KOPT-K1 (cell line): ENCODE measurements around the gene CA10.

Experiments used
- H3K27ac ChIP-seq: fragments of 200-600 bp; sonication (generic); 2 replicates; pipeline ENCODE4 v1.5.1; 2016; ENCODE audit warnings: antibody characterized with exemption, mild to moderate bottlenecking, low read depth, low read length; ENCODE audit not compliant: poor library complexity, severe bottlenecking
- H3K36me3 ChIP-seq: fragments of 200-600 bp; sonication (generic); 2 replicates; pipeline ENCODE4 v1.5.1; 2017; ENCODE audit warnings: antibody characterized with exemption, mild to moderate bottlenecking, low read length, moderate library complexity; ENCODE audit not compliant: insufficient read depth
- H3K9me3 ChIP-seq: fragments of 200-600 bp; sonication (generic); 2 replicates; pipeline ENCODE4 v1.5.1; 2017; ENCODE audit warnings: antibody characterized with exemption, low read length, mild to moderate bottlenecking; ENCODE audit not compliant: insufficient read depth, poor library complexity, severe bottlenecking

CA10 gene

GRCh38 chr17:51857052-51857597 lies 301.4 kb downstream of the CA10 start:
- Histone ChIP-seq H3K36me3 (no peaks in the 10 kb centered on the region), H3K9me3 (no peaks in the 10 kb centered on the region), H3K27ac (no peak overlapping the region)

- H3K9me3 ChIP-seq: no peaks in the 10 kb centered on the region
- H3K36me3 ChIP-seq: no peaks in the 10 kb centered on the region
- no peak overlapping the region for H3K27ac ChIP-seq
Measured at GRCh38 chr17:51855806-51856205, 302.7 kb downstream of the CA10 start.

DNA sequence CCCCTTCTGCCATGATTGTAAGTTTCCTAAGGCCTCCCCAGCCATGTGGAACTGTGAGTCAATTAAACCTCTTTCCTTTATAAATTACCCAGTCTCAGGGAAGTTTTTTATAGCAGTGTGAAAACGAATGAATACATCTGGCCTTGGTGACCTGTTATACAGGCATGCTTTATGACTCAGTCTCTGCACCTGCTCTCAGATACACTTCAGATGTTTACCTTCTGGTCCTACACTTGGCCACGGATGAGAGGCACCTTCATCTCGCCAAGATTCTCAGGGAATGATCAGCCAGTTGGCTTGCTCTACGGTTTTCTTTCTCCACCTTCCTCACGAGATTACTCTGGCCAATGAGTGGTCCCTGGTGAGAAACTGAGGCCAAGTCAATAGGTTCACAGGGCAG lies 304.7 kb downstream of the CA10 start:
- Histone ChIP-seq H3K36me3 (no peaks in the 10 kb centered on the region), H3K27ac (no peak overlapping the region), H3K9me3 (no peaks in the 10 kb centered on the region)

DNA sequence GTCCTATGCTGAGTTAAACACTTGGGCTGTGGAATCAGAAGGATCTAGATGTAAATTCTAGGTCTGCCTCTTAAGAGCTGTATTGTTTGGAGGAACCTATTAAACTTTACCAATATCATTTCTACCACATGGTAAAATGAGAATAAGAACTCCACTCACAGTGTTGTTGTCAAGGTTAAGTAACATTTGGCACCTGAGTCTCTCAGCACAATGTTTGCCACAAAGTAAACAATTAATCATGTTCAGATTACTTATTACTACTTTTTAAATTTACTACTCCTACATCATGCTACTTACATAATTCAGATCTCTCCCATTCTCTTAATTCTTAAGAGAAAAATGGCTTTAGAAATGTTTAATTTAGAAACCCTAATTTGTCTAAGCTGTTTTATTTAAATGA lies 305.9 kb downstream of the CA10 start:
- H3K36me3 ChIP-seq: no peaks in the 10 kb centered on the region
- H3K27ac ChIP-seq: no peak overlapping the region
- H3K9me3 ChIP-seq: no peaks in the 10 kb centered on the region

DNA sequence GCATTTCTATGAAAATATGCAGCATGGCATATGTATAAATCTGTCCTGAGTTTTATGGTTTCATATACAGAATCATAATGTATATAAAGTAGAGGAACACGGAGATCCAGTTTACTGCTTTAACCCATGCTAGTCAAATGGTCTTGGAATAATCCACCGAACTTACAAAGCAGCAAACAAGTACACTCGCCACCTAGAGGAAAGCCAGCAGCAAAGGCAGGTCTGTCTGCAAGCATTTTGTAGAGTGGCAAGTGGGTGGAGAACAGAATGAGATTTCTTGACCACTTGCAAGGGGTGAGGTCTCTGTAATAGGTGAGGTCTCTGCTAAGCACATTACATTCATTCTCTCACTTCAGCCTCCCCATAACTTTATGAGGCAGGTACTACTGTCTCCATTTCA lies 308.3 kb downstream of the CA10 start:
- H3K27ac ChIP-seq: no peak overlapping the region
- no peaks in the 10 kb centered on the region for H3K36me3 ChIP-seq
- H3K9me3 ChIP-seq: no peaks in the 10 kb centered on the region

GRCh38 chr17:51848451-51848850 lies 310.1 kb downstream of the CA10 start:
- no peaks in the 10 kb centered on the region for H3K9me3 ChIP-seq
- H3K27ac ChIP-seq: no peak overlapping the region
- H3K36me3 ChIP-seq: no peaks in the 10 kb centered on the region

DNA sequence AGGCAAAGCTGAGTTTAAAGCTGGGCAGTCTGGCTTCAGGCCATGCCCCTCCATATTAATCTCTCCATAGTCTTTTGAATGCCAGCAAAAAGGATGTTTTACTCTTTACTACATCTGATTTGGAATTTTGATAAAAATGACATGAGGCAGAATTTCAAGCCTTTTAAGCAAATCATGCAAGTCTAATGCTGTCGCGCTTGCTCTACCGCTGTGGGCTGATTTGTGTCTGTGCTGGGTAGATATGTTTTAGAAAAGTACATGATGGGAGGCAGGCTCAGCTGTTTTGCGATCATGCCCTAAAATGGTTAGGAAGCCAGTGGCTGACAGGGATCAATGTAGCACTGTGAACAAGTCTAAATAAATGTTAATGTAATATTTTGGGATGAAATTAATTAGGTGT lies 311.9 kb downstream of the CA10 start:
- Histone ChIP-seq H3K9me3 (no peaks in the 10 kb centered on the region), H3K27ac (no peak overlapping the region), H3K36me3 (no peaks in the 10 kb centered on the region)

- no peak overlapping the region for H3K27ac ChIP-seq
- no peaks in the 10 kb centered on the region for H3K36me3 ChIP-seq
- H3K9me3 ChIP-seq: no peaks in the 10 kb centered on the region
Measured at GRCh38 chr17:51845776-51846175, 312.7 kb downstream of the CA10 start.

- Histone ChIP-seq H3K9me3 (no peaks in the 10 kb centered on the region), H3K27ac (no peak overlapping the region)
Measured at GRCh38 chr17:51842763-51843162, 315.8 kb downstream of the CA10 start.

GRCh38 chr17:51841669-51842068 lies 316.8 kb downstream of the CA10 start:
- H3K27ac ChIP-seq: no peak overlapping the region
- H3K9me3 ChIP-seq: no peaks in the 10 kb centered on the region

More at GRCh38 chr17:51842763-51843162, 315.8 kb downstream of the CA10 start:
- H3K36me3 ChIP-seq: no peaks in the 10 kb centered on the region

GRCh38 chr17:51840688-51841087 lies 317.8 kb downstream of the CA10 start:
- Histone ChIP-seq H3K27ac (no peak overlapping the region), H3K36me3 (no peaks in the 10 kb centered on the region), H3K9me3 (no peaks in the 10 kb centered on the region)

More at GRCh38 chr17:51841669-51842068, 316.8 kb downstream of the CA10 start:
- no peaks in the 10 kb centered on the region for H3K36me3 ChIP-seq

DNA sequence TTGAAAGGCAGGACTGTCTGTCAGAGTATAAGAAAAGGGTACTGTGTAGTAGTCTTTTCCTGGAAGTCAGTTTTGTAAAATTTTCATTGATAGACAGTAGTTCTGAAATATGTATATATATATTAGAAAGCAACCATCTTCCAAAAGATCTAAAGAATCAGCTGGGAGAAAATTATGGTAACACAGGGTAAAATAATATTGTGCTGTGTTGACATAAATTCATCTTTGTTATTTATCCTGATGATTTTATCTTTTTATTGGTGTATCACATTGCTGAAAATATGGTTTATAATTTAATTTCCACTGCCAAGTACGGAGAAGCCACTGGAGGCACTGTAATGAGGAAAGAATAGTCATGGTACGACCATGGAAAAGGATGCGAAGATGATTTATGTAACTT lies 324.9 kb downstream of the CA10 start:
- H3K27ac ChIP-seq: no peak overlapping the region
- no peaks in the 10 kb centered on the region for H3K36me3 ChIP-seq
- no peaks in the 10 kb centered on the region for H3K9me3 ChIP-seq

GRCh38 chr17:51833045-51833444 lies 325.5 kb downstream of the CA10 start:
- Histone ChIP-seq H3K36me3 (no peaks in the 10 kb centered on the region), H3K27ac (no peak overlapping the region), H3K9me3 (no peaks in the 10 kb centered on the region)

DNA sequence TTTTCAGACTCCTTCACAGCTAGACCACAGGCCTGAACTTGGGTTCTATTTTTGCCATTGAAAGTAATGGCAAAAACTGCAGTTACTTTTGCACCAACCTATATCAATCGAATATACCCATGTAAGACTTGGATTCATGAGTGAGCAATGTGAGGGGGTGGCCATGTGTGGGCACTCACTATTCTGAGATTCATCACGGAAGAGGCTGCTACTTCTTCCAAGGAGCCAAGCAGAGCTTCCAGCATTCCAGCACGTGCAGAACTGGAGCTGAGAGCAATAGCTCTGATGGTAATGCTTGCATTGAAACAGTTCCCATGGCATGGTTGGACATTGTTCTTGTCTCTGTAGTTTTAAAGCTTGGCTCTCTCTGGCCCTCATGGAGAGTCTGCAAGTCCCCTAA lies 327.6 kb downstream of the CA10 start:
- Histone ChIP-seq H3K9me3 (no peaks in the 10 kb centered on the region), H3K27ac (no peak overlapping the region), H3K36me3 (no peaks in the 10 kb centered on the region)

GRCh38 chr17:51830451-51830850 lies 328.1 kb downstream of the CA10 start:
- Histone ChIP-seq H3K36me3 (no peaks in the 10 kb centered on the region), H3K27ac (no peak overlapping the region), H3K9me3 (no peaks in the 10 kb centered on the region)

- Histone ChIP-seq H3K9me3 (no peaks in the 10 kb centered on the region), H3K36me3 (no peaks in the 10 kb centered on the region), H3K27ac (no peak overlapping the region)
Measured at GRCh38 chr17:51828901-51829300, 329.6 kb downstream of the CA10 start.
